SK-N-SH treated with all-trans-retinoic acid at 6 μM for 48 hours (cell line): ENCODE data around the gene IL17C.

Experiments
- ATAC-seq: fragments of 200-7000 bp; cut with Tn5 transposase; 3 replicates; pipeline ENCODE4 v1.9.1; 2020; ENCODE audit warnings: mild to moderate bottlenecking, moderate library complexity
- ARNTL ChIP-seq: fragments of 450-650 bp; formaldehyde crosslinking; IDR thresholded peaks from 2 replicates; pipeline ENCODE4 v1.5.0; 2020; ENCODE audit warnings: low read depth, mild to moderate bottlenecking, moderate library complexity, borderline replicate concordance
- CSDC2 ChIP-seq: fragments of 250-450 bp; sonication (Bioruptor Pico); IDR thresholded peaks from 2 replicates; pipeline ENCODE4 v1.5.0; 2020; ENCODE audit warnings: mild to moderate bottlenecking, moderate library complexity
- GLIS3 ChIP-seq: fragments of 250-450 bp; sonication (Bioruptor Pico); IDR thresholded peaks from 2 replicates; pipeline ENCODE4 v1.5.0; 2020; ENCODE audit warnings: mild to moderate bottlenecking, moderate library complexity
- ISL1 ChIP-seq: fragments of 250-450 bp; sonication (Bioruptor Pico); IDR thresholded peaks from 2 replicates; pipeline ENCODE4 v2.1.2; 2022; ENCODE audit warnings: mild to moderate bottlenecking, moderate library complexity
- PPARA ChIP-seq: fragments of 250-450 bp; sonication (Bioruptor Pico); IDR thresholded peaks from 2 replicates; pipeline ENCODE4 v1.5.0; 2020; ENCODE audit warnings: mild to moderate bottlenecking, borderline replicate concordance
- SNAI2 ChIP-seq: fragments of 250-450 bp; sonication (Bioruptor Pico); IDR thresholded peaks from 2 replicates; pipeline ENCODE4 v1.5.0; 2020; ENCODE audit warnings: mild to moderate bottlenecking, moderate library complexity
- TSHZ2 ChIP-seq: fragments of 250-450 bp; sonication (Bioruptor Pico); IDR thresholded peaks from 2 replicates; pipeline ENCODE4 v1.5.0; 2020; ENCODE audit warnings: mild to moderate bottlenecking, moderate library complexity
- ZFP30 ChIP-seq: fragments of 450-650 bp; formaldehyde crosslinking; IDR thresholded peaks from 2 replicates; pipeline ENCODE4 v1.5.0; 2022; ENCODE audit warnings: mild to moderate bottlenecking, moderate library complexity
- ZNF565 ChIP-seq: fragments of 450-650 bp; formaldehyde crosslinking; conservative IDR thresholded peaks from 2 replicates; pipeline ENCODE4 v1.5.0; 2020; ENCODE audit warnings: low read depth, mild to moderate bottlenecking, moderate library complexity
- ZNF70 ChIP-seq: fragments of 450-650 bp; formaldehyde crosslinking; IDR thresholded peaks from 2 replicates; pipeline ENCODE4 v1.5.0; 2020; ENCODE audit warnings: mild to moderate bottlenecking, moderate library complexity
- ZNF8 ChIP-seq: fragments of 450-650 bp; formaldehyde crosslinking; IDR thresholded peaks from 2 replicates; pipeline ENCODE4 v1.5.0; 2020; ENCODE audit warnings: mild to moderate bottlenecking, moderate library complexity
- TF ChIP-seq, protein P1 (sequence below): fragments of 250-450 bp; sonication (Bioruptor Pico); IDR thresholded peaks from 2 replicates; pipeline ENCODE4 v1.5.1; 2021; ENCODE audit warnings: mild to moderate bottlenecking, moderate library complexity
- TF ChIP-seq, protein P2 (sequence below): fragments of 250-450 bp; sonication (Bioruptor Pico); IDR thresholded peaks from 2 replicates; pipeline ENCODE4 v1.8.0; 2021; ENCODE audit warnings: low read depth, mild to moderate bottlenecking, moderate library complexity, borderline replicate concordance

IL17C gene

GRCh38 chr16:88616736-88617135 is 21.6 kb upstream of the IL17C start:
- TF ChIP-seq ZNF8 (CRISPR knock-in tag) (no peak), SNAI2 (no peak), CSDC2 (no peak), ISL1 (no peak), PPARA (CRISPR knock-in tag) (no peak), ZFP30 (CRISPR knock-in tag) (no peak), TSHZ2 (no peak)
- TF ChIP-seq, protein P1, sequence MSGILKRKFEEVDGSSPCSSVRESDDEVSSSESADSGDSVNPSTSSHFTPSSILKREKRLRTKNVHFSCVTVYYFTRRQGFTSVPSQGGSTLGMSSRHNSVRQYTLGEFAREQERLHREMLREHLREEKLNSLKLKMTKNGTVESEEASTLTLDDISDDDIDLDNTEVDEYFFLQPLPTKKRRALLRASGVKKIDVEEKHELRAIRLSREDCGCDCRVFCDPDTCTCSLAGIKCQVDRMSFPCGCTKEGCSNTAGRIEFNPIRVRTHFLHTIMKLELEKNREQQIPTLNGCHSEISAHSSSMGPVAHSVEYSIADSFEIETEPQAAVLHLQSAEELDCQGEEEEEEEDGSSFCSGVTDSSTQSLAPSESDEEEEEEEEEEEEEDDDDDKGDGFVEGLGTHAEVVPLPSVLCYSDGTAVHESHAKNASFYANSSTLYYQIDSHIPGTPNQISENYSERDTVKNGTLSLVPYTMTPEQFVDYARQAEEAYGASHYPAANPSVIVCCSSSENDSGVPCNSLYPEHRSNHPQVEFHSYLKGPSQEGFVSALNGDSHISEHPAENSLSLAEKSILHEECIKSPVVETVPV (CRISPR knock-in tag): no peak
- TF ChIP-seq, protein P2, sequence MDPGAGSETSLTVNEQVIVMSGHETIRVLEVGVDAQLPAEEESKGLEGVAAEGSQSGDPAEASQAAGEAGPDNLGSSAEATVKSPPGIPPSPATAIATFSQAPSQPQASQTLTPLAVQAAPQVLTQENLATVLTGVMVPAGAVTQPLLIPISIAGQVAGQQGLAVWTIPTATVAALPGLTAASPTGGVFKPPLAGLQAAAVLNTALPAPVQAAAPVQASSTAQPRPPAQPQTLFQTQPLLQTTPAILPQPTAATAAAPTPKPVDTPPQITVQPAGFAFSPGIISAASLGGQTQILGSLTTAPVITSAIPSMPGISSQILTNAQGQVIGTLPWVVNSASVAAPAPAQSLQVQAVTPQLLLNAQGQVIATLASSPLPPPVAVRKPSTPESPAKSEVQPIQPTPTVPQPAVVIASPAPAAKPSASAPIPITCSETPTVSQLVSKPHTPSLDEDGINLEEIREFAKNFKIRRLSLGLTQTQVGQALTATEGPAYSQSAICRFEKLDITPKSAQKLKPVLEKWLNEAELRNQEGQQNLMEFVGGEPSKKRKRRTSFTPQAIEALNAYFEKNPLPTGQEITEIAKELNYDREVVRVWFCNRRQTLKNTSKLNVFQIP (CRISPR knock-in tag): no peak
- no peak for ATAC-seq

DNA sequence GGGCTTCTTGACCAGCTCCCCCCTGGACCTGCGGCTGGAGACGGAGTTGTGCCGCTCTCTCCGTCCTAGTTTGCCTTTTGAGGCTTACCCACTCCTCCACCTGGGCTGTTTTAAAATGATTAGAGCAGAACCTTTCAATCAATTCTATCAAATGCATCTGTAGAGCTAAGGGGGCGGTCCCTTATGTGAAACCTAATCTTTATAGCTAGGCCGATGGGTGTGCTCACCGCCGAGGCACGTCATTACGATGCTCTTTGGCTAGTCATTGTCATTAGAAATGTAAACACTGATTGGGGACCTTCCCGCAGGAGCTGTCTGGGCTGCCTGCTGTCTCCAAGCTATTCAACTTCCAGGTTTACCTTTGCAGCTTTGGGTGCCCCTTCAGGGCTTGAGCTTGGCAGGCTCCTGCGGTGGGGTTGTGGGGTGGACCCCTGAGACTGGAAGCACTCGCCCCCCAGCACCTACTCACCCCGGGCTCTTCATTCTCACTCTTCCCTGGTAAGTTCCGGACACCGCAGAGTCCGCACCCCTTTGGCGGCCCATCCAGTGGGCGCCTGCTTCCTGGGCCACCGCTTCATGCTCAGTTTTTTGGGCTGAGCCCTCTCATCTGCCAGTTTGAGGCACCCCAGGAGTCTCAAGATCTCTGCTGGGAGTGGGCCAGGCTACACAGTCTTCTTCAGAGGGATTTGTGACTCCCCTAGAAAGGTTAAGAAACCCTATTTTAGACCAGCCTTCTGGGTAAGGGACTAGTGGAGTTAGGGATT is 20.9 kb upstream of the IL17C start:
- no peak for ATAC-seq

DNA sequence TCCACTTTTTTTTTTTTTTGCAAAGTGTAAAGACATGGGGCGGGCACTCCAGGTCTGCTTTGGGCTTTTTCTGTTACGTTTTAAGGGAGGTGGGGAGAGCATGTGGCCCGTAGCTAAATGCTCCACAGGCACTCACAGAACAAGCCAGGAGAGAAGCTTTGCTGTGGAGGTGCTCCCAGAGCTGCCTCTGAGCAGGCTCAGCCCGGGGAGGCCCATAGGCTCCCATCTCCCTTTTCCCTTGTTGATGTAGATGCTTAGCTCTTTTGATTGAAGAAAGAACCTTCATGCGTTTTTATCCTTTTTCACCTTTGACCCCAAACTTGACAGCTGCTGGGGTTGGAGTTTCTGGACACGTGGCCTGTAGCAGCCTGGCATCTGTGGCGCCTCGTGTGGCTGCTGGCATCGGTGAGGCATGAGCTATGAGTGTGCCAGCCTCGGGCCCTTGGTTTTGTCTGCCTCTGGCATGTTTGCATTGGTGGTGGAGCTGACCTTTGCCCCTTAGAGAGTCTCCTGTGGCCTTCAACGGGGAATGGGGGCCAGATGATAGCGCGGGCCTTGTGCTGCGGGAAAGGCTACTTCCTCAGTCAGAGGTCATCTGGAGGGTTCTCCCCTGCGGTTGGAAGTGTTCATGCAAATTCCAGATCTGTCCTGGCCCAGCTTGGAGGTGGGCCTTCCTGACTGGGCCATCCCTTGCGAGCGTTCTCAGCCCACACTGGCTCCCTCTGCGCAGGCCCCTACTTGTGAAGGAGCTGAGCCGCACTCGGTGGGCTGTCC is 20.0 kb upstream of the IL17C start:
- ATAC-seq: no peak
- TF ChIP-seq ZNF70 (CRISPR knock-in tag) (no peak), ARNTL (CRISPR knock-in tag) (no peak), PPARA (CRISPR knock-in tag) (no peak), ZFP30 (CRISPR knock-in tag) (no peak), GLIS3 (CRISPR knock-in tag) (no peak)
- TF ChIP-seq, protein P1 (CRISPR knock-in tag): no peak
- TF ChIP-seq, protein P2 (CRISPR knock-in tag): no peak

More for the DNA sequence above, 20.9 kb upstream of the IL17C start:
- TF ChIP-seq ISL1 (no peak), ZNF8 (CRISPR knock-in tag) (no peak), ARNTL (CRISPR knock-in tag) (no peak), ZNF565 (no peak)
- TF ChIP-seq, protein P2 (CRISPR knock-in tag): no peak
